Retina (tissue), 1 donor: Measurements from ENCODE around the gene SLX1B.
"Not testable (repeated sequence)": the region's sequence is repeated elsewhere in the genome, so short reads cannot be mapped to it uniquely, and the experiment has no call there.

Experiments used
- DNase-seq: peaks from one replicate; pipeline ENCODE4 v3.0.0-alpha.2; 2016

Gene SLX1B

DNA sequence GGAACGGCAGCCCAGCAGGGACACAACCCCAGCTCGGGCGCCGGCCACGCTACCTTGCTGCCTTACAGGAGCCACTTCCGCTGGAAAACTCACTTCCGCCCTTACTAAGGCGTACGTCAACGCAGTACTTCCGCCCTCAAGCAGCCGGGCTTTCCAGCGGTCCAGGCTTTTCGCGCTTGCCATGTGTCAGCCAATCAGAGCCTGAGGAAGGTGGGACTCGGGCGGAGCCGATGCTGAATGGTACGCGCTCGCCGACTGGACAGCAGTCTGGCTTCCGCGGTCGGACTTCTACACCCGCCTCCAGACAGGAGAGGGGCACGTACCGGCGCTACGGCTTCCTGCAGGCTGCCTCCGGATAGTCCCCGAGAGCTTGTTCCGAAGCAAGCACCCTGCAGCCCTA, at the start of gene SLX1B, which contains the start of gene BOLA2:
SLX1B (plus strand) TSS at position 265 of the 400 bp plus-strand sequence.
BOLA2 (minus strand) TSS at position 83 of the 400 bp plus-strand sequence. CDS start 98 bp downstream, outside the sequence.
- DNase-seq: not testable (repeated sequence)

DNA sequence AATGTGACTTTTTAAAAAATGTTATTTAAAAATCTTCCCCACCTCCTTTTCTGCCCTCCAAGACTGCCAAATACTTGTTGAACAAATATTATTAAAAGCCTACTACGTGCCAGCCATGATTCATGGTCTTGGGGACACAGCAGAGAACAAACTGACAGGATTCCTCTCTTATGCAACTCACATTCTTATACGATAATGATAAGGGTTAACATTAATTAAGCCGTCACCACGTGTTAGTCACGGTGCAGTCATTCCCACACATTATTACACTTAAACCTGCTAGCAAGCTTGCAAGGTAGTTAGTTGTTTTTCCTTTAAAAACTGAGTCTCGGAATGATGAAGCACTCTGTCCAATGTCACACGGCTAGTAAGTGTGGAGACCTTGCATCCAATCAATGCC, 49.1 kb upstream of the SLX1B start:
- DNase-seq: not testable (repeated sequence)

DNA sequence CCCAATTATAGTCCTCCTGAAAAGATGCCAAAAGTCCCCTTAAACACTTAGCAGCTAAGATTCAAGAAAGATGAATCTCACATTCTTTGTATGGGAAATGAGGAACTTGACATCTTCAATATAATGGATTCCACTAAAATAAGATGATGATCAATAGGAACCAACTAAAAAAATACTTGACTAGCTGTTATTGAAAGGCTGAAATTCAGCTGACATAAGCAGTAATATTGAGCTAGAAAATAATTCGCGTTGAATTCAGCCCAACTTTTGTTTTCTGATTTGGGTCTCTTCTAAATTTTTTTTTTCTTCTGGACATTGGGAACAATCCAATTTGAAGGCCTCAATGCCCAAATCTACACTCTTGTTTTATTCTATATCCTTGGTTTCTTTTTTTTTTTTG, 30.7 kb upstream of the SLX1B start:
- DNase-seq: not testable (repeated sequence)

DNA sequence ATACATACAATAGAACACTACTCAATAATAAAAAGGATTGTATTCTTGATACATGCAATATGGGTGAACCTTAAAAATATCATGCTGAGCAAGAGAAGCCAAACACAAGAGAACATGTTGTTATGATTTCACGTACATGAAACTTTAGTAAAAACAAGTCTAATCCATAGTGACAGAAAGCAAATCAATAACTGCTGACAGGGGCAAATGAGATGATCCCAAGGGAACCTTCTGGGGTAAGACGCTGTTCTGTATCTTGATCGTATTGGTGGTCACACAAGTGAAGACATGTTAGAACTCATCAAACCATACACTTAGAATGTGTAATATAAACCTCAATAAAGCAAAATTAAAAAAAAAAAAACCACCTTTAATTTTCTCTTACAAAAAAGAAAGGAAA, 28.9 kb upstream of the SLX1B start:
- not testable (repeated sequence) for DNase-seq

DNA sequence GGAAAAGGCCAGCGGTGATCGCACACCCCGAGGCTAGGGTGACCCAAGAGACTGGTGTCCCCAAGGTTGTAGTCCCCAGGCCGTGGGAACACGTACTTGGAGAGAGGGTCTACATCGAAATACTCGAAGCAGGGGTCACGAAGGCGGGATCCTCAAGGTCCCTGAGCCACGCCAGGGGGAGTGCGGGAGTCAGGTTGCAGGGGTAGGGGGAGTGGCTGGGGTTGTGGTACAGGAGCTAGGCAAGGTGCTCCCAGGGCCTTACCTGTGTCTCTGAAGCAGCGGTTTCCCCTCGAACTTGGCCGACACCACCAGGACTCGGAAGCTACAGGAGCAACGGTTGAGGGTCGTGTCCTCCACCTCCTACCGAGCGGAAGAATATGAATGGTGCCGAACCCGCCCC, 579 bp upstream of the SLX1B start:
- DNase-seq: not testable (repeated sequence)

DNA sequence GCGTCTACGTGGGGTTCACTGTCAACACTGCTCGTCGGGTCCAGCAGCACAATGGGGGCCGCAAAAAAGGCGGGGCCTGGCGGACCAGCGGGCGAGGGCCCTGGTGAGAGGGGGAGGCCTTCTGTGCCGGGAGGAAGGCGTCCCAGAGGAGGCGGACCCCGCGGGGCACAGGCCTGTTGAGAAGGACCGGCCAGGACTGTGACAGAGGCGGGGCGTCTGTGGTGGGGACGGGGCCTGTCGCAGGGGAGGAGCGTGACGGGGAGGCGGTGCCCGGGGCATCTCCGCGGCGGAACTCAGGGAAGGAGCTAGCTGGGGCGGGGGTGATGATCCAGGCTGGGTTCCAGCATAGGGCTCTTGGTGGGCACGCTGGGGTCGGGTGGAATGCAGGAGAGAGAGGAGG, 495 bp downstream of the SLX1B start:
- DNase-seq: not testable (repeated sequence)

DNA sequence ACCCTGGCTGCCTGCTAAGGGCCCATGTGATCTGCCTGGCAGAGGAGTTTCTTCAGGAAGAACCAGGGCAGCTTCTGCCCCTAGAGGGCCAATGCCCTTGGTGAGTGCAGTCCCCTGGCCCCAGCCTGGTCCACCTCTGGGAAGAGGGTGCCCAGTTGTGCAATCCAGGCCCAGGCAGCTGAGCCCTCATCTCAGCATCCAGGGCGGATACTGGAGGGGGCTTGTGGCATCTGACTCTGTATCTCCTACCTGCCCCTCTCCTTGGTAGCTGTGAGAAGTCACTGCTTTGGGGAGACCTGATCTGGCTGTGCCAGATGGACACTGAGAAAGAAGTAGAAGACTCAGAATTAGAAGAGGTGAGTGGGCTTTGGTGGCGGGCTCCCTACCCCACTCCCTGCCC, 3.3 kb downstream of the SLX1B start:
- not testable (repeated sequence) for DNase-seq

DNA sequence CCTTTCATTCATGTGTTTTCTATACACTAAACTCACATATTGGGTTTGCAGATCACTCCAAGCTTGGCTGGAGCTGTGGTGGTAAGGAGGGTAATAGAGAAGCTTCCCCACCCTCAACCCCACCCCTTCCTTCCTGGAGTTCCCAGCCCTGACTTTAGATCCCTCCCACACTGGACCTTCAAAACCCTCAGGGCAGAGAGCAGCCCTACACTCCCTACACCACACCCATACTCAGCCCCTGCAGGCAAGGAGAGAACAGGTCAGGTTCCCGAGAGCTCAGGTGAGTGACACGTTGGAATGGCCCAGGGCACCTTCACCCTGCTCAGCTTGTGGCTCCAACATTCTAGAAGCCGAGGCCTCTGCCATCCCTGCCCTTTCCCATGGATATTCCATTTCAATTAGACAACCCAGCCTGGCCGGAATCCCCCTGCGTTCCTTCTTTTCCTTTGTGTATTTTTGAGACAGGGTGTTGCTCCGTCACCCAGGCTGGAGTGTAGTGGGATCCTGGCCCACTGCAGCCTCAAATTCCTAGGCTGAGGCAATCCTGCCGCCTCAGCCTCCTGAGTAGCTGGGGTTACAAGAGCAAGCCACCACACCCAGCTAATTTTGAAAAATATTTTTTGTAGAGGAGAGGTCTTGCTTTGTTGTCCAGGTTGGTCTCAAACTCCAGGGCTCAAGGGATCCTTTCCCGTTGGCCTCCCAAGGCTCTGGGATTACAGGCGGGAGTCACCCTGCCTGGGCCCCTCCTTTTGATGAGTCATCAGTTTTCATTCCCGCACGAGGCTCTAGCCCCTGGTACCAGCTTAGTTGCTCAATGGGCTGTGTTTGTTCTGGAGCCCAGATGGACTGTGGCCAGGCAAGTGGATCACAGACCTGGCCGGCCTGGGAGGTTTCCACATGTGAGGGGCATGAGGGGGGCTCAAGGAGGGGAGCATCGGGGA, 5.6 kb downstream of the SLX1B start, which contains the start of gene SULT1A4:
SULT1A4 (plus strand) TSS at position 208 of the 941 bp plus-strand sequence. CDS start 1,473 bp downstream, outside the sequence.
- not testable (repeated sequence) for DNase-seq

DNA sequence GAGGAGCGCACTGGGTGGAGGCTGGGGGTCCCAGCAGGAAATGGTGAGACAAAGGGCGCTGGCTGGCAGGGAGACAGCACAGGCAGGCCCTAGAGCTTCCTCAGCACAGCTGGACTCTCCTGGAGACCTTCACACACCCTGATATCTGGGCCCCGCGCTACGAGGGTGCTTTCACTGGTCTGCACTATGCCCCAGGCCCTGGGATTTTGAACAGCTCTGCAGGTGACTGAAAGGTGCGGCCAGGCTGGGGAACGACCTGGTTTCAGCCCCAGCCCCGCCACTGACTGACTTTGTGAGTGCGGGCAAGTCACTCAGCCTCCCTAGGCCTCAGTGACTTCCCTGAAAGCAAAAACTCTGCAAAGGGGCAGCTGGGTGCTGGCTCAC, 6.3 kb downstream of the SLX1B start:
- DNase-seq: not testable (repeated sequence)

DNA sequence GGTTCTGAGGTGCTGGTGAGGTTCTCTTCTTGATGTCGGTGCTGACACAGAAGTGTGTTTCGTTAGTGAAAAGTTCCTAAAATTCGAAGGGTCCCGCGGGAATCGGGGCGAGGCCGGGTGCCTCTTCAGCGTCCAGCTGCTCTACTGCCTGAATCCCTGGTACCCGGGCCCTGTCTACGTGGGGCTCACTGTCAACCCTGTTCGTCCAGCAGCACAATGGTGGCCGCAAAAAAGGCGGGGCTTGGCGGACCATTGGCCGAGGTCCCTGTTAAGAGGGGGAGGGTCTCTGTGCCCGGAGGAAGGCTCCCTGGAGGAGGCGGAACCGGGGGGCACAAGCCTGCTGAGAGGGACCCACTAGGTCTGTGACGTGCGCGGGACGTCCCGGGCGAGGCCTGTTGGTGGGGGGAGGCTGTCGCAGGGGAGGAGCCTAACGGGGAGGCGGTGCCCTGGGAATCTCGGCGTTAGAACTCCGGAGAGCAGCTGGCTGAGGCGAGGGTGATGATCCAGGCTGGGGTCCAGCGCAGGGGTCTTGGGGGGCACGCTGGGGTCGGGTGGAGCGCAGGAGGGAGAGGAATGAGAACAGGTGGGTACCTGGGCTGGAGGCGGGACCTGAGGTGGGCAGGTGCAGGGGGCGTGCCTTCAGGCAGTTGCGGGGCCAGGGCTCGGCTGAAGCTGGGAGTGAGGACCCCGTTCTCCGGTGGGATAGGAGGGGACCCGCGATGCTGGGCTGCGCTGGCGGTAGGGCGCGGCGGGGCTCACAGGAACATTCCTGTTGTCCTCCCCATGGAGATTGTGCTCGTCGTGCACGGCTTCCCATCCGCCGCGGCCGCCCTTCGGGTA, 11.9 kb downstream of the SLX1B start:
- not testable (repeated sequence) for DNase-seq

DNA sequence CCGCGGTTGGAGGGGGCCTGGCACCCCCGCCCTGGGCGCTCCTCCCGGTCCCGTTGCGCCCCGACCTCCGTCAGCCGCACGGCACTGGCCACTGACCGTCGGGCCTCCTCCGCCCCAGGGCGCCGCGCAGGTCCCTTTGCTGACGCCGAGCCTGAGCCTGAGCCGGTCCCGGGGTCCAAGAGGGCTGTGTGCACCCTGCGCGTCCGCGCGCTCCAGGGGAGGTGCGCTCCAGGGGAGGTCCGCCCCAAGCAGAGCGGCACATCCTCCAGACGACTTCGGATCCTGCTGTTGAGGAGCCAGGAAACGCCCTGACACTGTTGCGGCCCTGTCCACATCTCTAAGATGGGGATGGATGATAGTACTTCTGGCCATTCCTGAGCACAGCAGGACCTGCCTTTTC, 12.6 kb downstream of the SLX1B start:
- DNase-seq: not testable (repeated sequence)

DNA sequence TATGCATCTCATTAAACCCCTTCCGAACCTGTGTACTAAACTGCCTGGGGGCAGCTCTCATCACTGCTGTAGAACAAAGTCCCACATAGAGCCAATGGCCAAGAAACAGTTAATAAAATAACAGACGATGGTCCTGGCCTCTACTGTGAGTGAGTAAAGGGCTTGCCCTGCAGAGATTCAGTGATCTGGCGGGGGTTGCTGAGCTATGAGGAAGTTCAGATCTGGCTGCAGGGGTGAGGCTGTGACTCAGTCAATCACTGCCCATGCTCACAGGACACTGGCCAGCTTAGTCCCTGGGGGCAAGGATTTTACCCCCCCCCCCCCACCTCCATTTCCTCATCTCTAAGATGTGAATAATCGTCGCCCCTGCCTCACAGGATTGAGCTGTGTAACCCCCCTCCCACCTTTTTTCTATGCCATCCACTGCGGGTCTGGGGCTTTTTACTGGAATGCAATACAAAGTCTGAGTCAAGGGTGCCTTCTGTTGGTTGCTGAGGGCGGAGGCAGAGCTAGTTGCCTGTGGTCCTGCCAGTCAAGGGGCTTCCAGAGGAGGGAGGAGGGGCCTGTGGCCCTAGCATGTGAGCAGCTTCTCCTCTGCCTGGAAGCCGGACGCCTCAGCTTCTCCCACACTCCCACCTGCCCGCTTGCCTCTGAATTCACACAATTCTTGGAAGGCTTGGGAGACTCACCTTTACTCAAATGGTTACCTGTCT, 13.5 kb downstream of the SLX1B start:
- not testable (repeated sequence) for DNase-seq

DNA sequence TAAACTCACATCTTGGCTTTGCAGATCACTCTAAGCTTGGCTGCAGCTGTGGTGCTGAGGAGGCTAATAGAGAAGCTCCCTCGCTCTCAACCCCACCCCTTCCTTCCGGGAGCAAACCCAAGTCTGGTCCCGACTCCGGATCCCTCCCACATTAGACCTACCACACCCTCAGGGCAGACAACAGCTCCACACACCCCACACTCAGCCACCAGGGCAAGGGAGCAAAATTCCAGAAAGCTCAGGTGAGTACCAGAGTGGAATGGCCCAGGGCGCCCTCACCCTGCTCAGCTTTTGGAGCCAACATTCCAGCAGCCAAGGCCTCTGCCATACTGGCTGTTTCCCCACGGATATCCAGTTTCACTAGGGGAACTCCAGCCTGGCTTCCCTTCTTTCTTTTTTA, 15.3 kb downstream of the SLX1B start:
- DNase-seq: not testable (repeated sequence)

DNA sequence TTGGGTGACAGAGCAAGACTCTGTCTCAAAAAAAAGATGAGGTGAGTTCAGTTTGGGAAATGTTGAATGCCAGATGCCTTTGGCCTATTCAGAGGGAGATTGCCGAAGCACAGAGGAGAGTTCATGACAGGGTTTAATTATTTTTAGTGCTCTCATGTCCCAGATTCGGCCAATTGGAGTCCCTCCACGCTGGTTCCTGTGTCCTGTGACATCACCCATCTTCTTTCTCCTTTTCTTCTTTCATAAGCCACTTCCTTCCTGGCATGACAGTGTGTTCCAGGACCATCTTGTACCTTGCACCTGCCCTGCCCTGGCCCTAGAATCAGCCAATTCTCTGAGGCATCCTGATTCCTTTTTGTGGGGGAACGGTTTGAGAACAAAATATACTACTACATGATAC, 17.7 kb downstream of the SLX1B start:
- not testable (repeated sequence) for DNase-seq

DNA sequence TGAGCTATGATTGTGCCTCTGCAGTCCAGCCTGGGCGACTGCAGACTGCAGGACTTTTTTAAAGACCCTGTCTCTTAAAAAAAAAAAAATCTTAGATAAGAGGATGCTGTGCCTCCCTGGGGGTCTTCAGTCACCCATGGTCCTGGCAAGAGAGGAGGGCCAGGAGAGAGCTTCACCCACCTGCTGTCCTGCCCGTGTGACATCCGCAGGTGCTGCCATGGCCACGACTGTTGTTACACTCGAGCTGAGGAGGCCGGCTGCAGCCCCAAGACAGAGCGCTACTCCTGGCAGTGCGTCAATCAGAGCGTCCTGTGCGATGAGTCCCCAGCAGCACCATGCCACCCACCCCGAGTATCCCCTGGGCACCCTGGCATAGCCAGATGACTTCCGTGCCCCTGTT, 27.9 kb downstream of the SLX1B start:
- DNase-seq: not testable (repeated sequence)

DNA sequence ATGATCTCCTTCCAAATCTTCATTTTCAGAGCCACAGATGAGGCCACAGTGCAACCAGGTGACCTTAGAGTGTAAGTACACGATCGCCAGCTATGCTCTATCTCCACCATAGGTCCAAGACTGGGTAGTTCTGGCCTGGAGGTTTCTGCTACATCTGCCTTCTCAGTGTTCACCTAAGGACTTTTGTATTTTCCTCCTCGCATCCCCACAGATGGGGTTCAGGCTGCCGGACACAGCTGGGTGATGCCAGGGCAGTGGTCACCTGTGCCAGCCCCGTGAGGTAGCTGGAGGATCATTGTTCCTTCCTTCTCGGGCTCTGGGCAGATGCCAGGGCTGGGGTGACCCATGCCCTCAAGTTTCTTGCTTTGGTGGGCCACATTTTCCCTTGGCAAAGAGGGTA, 52.0 kb downstream of the SLX1B start, which contains the start of gene NPIPB12:
NPIPB12 (minus strand) TSS at position 101 of the 400 bp plus-strand sequence.
- DNase-seq: not testable (repeated sequence)
